PFSK-1 (cell line): Measurements from ENCODE around the gene SLCO3A1.

ENCODE experiments used
- FOXP2 ChIP-seq: optimal IDR thresholded peaks from 2 replicates; pipeline ENCODE3; 2011; ENCODE audit warnings: borderline replicate concordance, control low read depth, inconsistent platforms; ENCODE audit not compliant: insufficient read depth; ENCODE audit errors: extremely low read length, extremely low read depth
- POLR2AphosphoS5 ChIP-seq: IDR thresholded peaks from 2 replicates; pipeline ENCODE4 v1.6.1; 2012; ENCODE audit warnings: low read depth, mild to moderate bottlenecking, control low read depth, low read length, moderate library complexity
- REST ChIP-seq, 2 experiments: IDR thresholded peaks; 2 replicates each; pipeline versions ENCODE4 v1.6.1 to v1.8.0; 2011 to 2012; ENCODE audit warnings: low read depth in 2 of 2, low read length in 2 of 2, control low read depth in 1 of 2, inconsistent platforms in 1 of 2, mild to moderate bottlenecking in 1 of 2, moderate library complexity in 1 of 2; ENCODE audit not compliant: insufficient read depth in 1 of 2
- SIN3A ChIP-seq: IDR thresholded peaks from 2 replicates; pipeline ENCODE4 v1.6.1; 2012; ENCODE audit warnings: mild to moderate bottlenecking, low read length, moderate library complexity, borderline replicate concordance; ENCODE audit not compliant: insufficient read depth
- TAF1 ChIP-seq: IDR thresholded peaks from 2 replicates; pipeline ENCODE4 v1.6.1; 2012; ENCODE audit warnings: low read length, control low read depth, borderline replicate concordance; ENCODE audit not compliant: insufficient read depth

- TF ChIP-seq POLR2AphosphoS5 (no peak), SIN3A (no peak), REST (IDR thresholded peaks at IDR 0.05; ENCODE audit: insufficient read depth in 1 of 2, low read depth in 2 of 2, low read length in 2 of 2) (no peak), TAF1 (no peak), FOXP2 (no peak)
These were observed 341.7 kb downstream of the SLCO3A1 start for GRCh38 chr15:92195241-92195640.
